HEK293T (cell line): ENCODE data around the gene LRRC7.

ENCODE experiments used
- ARNT ChIP-seq: fragments of 450-650 bp; IDR thresholded peaks from 2 replicates; pipeline ENCODE4 v1.6.1; 2017; ENCODE audit warnings: mild to moderate bottlenecking
- BHLHE40 ChIP-seq: fragments of 450-650 bp; IDR thresholded peaks from 2 replicates; pipeline ENCODE4 v1.6.1; 2016; ENCODE audit warnings: mild to moderate bottlenecking, moderate library complexity, borderline replicate concordance
- ELF4 ChIP-seq: fragments of 450-650 bp; IDR thresholded peaks from 2 replicates; pipeline ENCODE4 v1.6.1; 2017; ENCODE audit warnings: antibody characterized with exemption
- FOXA1 ChIP-seq: fragments of 450-650 bp; IDR thresholded peaks from 2 replicates; pipeline ENCODE4 v1.6.1; 2016; ENCODE audit warnings: mild to moderate bottlenecking
- HDGF ChIP-seq: fragments of 450-650 bp; IDR thresholded peaks from 2 replicates; pipeline ENCODE4 v1.6.1; 2017; ENCODE audit warnings: antibody characterized with exemption, borderline replicate concordance
- L3MBTL2 ChIP-seq: fragments of 450-650 bp; conservative IDR thresholded peaks from 2 replicates; pipeline ENCODE4 v1.6.1; 2016; ENCODE audit warnings: mild to moderate bottlenecking
- LEF1 ChIP-seq: fragments of 450-650 bp; IDR thresholded peaks from 2 replicates; pipeline ENCODE4 v1.6.1; 2017; ENCODE audit warnings: mild to moderate bottlenecking, borderline replicate concordance
- SP1 ChIP-seq: fragments of 450-650 bp; IDR thresholded peaks from 2 replicates; pipeline ENCODE4 v1.6.1; 2017
- SUZ12 ChIP-seq: fragments of 450-650 bp; IDR thresholded peaks from 2 replicates; pipeline ENCODE4 v1.6.1; 2016; ENCODE audit warnings: mild to moderate bottlenecking
- TARDBP ChIP-seq: fragments of 450-650 bp; IDR thresholded peaks from 2 replicates; pipeline ENCODE4 v1.6.1; 2016
- TF ChIP-seq, protein P1 (sequence below): fragments of 450-650 bp; IDR thresholded peaks from 2 replicates; pipeline ENCODE4 v1.6.1; 2016

GRCh38 chr1:70038025-70038424, 470.3 kb downstream of the LRRC7 start:
- TF ChIP-seq SP1 (no peak), L3MBTL2 (no peak), TARDBP (no peak), FOXA1 (no peak), ARNT (no peak), SUZ12 (no peak), HDGF (no peak), LEF1 (no peak), BHLHE40 (no peak), ELF4 (no peak)
- TF ChIP-seq, protein P1, sequence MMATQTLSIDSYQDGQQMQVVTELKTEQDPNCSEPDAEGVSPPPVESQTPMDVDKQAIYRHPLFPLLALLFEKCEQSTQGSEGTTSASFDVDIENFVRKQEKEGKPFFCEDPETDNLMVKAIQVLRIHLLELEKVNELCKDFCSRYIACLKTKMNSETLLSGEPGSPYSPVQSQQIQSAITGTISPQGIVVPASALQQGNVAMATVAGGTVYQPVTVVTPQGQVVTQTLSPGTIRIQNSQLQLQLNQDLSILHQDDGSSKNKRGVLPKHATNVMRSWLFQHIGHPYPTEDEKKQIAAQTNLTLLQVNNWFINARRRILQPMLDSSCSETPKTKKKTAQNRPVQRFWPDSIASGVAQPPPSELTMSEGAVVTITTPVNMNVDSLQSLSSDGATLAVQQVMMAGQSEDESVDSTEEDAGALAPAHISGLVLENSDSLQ, result no peak
